RPMI7951 (cell line): ENCODE measurements around the gene OSGEP. TPM values are rescaled to one million over a fixed set of nuclear protein-coding genes. Genes with fewer than 3 reads are reported as not detected.

ENCODE experiments used
- DNase-seq: peaks from one replicate; pipeline ENCODE4 v3.0.0-alpha.2; 2012; ENCODE audit warnings: low read depth
- total RNA-seq: library from RNA; depleted of rRNA; stranded (reverse); fragments of >200 nt; shearing (Covaris generic); gene quantifications from 2 replicates; pipeline ENCODE4 v1.2.3, GENCODE V29; 2014; rRNA removed

OSGEP gene
- total RNA-seq, 1 experiment from 2014 or later, result 19.9 TPM

DNA sequence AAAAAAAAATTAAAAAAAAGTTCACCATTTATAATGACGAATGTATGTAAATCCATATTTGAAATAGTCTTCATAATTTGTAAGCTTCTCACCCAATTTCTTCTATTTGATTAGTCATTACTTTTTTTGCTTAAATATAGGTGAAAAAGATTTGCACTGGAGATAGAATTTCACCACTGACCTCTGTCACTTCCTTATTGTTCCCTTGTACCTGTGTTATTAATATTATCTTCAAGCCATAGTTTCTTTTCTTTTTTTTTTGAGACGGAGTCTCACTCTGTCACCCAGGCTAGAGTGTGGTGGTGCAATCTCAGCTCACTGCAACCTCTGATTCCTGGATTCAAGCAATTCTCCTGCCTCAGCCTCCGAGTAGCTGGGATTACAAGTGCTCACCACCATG lies 57.1 kb downstream of the OSGEP start:
- no peak for DNase-seq

Other genes with a start within 250 kb of the OSGEP start
- not detected in 2 replicates for gene OR11H6, start 231.1 kb downstream of the OSGEP start, total RNA-seq
- gene OR11H7, start 225.8 kb downstream of the OSGEP start, total RNA-seq, result not detected in 2 replicates
- gene OR11H4, start 215.5 kb downstream of the OSGEP start, total RNA-seq, result not detected in 2 replicates
- 9.7 and 12.3 TPM in 2 replicates for gene TTC5, start 148.9 kb downstream of the OSGEP start, total RNA-seq
- gene CCNB1IP1, start 121.5 kb downstream of the OSGEP start, total RNA-seq, result 51.2 and 52.4 TPM in 2 replicates
- gene PARP2, start 111.2 kb downstream of the OSGEP start, total RNA-seq, result 23.4 and 31.0 TPM in 2 replicates
- 8.2 and 8.9 TPM in 2 replicates for gene TEP1, start 41.3 kb downstream of the OSGEP start, total RNA-seq
- not detected in 2 replicates for gene KLHL33, start 18.6 kb downstream of the OSGEP start, total RNA-seq
- gene APEX1, start 414 bp upstream of the OSGEP start, total RNA-seq, result 41.7 and 49.5 TPM in 2 replicates
- 16.5 and 22.9 TPM in 2 replicates for gene PIP4P1, start 6.6 kb upstream of the OSGEP start, total RNA-seq
- gene PNP, start 14.6 kb upstream of the OSGEP start, total RNA-seq, result 42.3 and 45.0 TPM in 2 replicates
- not detected in 2 replicates for gene RNASE10, start 50.7 kb upstream of the OSGEP start, total RNA-seq
- gene RNASE9, start 106.2 kb upstream of the OSGEP start, total RNA-seq, result not detected in 2 replicates
- gene RNASE11, start 133.2 kb upstream of the OSGEP start, total RNA-seq, result not detected in 2 replicates
- not detected in 2 replicates for gene RNASE12, start 136.6 kb upstream of the OSGEP start, total RNA-seq
- gene OR6S1, start 186.9 kb upstream of the OSGEP start, total RNA-seq, result not detected in 2 replicates
- gene RNASE4, start 229.7 kb upstream of the OSGEP start, total RNA-seq, result 8.1 and 14.2 TPM in 2 replicates
- gene ANG, start 234.0 kb upstream of the OSGEP start, total RNA-seq, result 6.3 and 7.4 TPM in 2 replicates